ENCODE data around the gene HOXB8.
A peak's percentile ranks its signal among the peaks of the same experiment; 100 is the strongest.

HOXB8 gene

GRCh38 chr17:48596000-48596734 is 18.9 kb downstream of the HOXB8 start:
- no peaks in the 10 kb centered on the region for H4K20me1 ChIP-seq (ENCODE audit: insufficient read depth, low read length)
- no peak for TF ChIP-seq EZH2 (optimal IDR thresholded peaks at IDR 0.05; ENCODE audit: low read depth, low read length)
- TF ChIP-seq CTCF (IDR thresholded peaks at IDR 0.05; ENCODE audit: low read length) = no peak
- TF ChIP-seq EZH2phosphoT487 (IDR thresholded peaks at IDR 0.05; ENCODE audit: low read length) = no peak
- no peaks in the 10 kb centered on the region for H3K9me3 ChIP-seq (replicated peaks; ENCODE audit: insufficient read depth, low read length)
- no peaks in the 10 kb centered on the region for H3F3A ChIP-seq (ENCODE audit: insufficient read depth, low read length)
- H3K4me2 ChIP-seq (ENCODE audit: low read depth, low read length) = peak overlapping the region; percentile 95
- H3K27me3 ChIP-seq (replicated peaks; ENCODE audit: insufficient read depth, low read length) = peaks cover 68% of the 10 kb centered on the region
- H3K9ac ChIP-seq (ENCODE audit: low read length) = no peak overlapping the region
- DNase-seq = no peak
- H3K27ac ChIP-seq (ENCODE audit: low read length) = no peak overlapping the region
- H3K9me2 ChIP-seq (replicated peaks; ENCODE audit: insufficient read depth, low read length) = no peaks in the 10 kb centered on the region
- peak overlapping the region; percentile 51 for H3K4me3 ChIP-seq (ENCODE audit: low read length)
- H3K4me1 ChIP-seq (ENCODE audit: low read length) = no peaks in the 10 kb centered on the region
- H3K36me3 ChIP-seq (replicated peaks; ENCODE audit: insufficient read depth, low read length) = no peaks in the 10 kb centered on the region
- H2AFZ ChIP-seq (ENCODE audit: low read length) = peak overlapping the region; percentile 70
- no peaks in the 10 kb centered on the region for H3K79me2 ChIP-seq (ENCODE audit: low read length)

GRCh38 chr17:48595278-48595999 is 19.7 kb downstream of the HOXB8 start:
- TF ChIP-seq CTCF (IDR thresholded peaks at IDR 0.05; ENCODE audit: low read length) (no peak), EZH2 (optimal IDR thresholded peaks at IDR 0.05; ENCODE audit: low read depth, low read length) (no peak), EZH2phosphoT487 (IDR thresholded peaks at IDR 0.05; ENCODE audit: low read length) (no peak)
- H3K4me1 ChIP-seq (ENCODE audit: low read length) = no peaks in the 10 kb centered on the region
- H3K9me2 ChIP-seq (replicated peaks; ENCODE audit: insufficient read depth, low read length) = no peaks in the 10 kb centered on the region
- H3K4me3 ChIP-seq (ENCODE audit: low read length) = no peak overlapping the region
- no peak for DNase-seq
- H3K27me3 ChIP-seq (replicated peaks; ENCODE audit: insufficient read depth, low read length) = peaks cover 61% of the 10 kb centered on the region
- no peak overlapping the region for H3K27ac ChIP-seq (ENCODE audit: low read length)
- no peaks in the 10 kb centered on the region for H3F3A ChIP-seq (ENCODE audit: insufficient read depth, low read length)
- no peak overlapping the region for H3K9ac ChIP-seq (ENCODE audit: low read length)
- H4K20me1 ChIP-seq (ENCODE audit: insufficient read depth, low read length) = no peaks in the 10 kb centered on the region
- H3K79me2 ChIP-seq (ENCODE audit: low read length) = no peaks in the 10 kb centered on the region
- no peaks in the 10 kb centered on the region for H3K9me3 ChIP-seq (replicated peaks; ENCODE audit: insufficient read depth, low read length)
- no peak overlapping the region for H2AFZ ChIP-seq (ENCODE audit: low read length)
- peak overlapping the region; percentile 95; the same call in 1 of the 2 replicates for H3K4me2 ChIP-seq (ENCODE audit: low read depth, low read length)
- H3K36me3 ChIP-seq (replicated peaks; ENCODE audit: insufficient read depth, low read length) = no peaks in the 10 kb centered on the region

GRCh38 chr17:48594538-48595277 is 20.4 kb downstream of the HOXB8 start:
- H2AFZ ChIP-seq (ENCODE audit: low read length) = no peak overlapping the region
- no peak overlapping the region for H3K27ac ChIP-seq (ENCODE audit: low read length)
- H3K9me2 ChIP-seq (replicated peaks; ENCODE audit: insufficient read depth, low read length) = no peaks in the 10 kb centered on the region
- no peaks in the 10 kb centered on the region for H3K79me2 ChIP-seq (ENCODE audit: low read length)
- H3K9ac ChIP-seq (ENCODE audit: low read length) = no peak overlapping the region
- H3K4me2 ChIP-seq (ENCODE audit: low read depth, low read length) = no peak overlapping the region
- no peaks in the 10 kb centered on the region for H3F3A ChIP-seq (ENCODE audit: insufficient read depth, low read length)
- no peaks in the 10 kb centered on the region for H3K4me1 ChIP-seq (ENCODE audit: low read length)
- H3K27me3 ChIP-seq (replicated peaks; ENCODE audit: insufficient read depth, low read length) = peaks cover 53% of the 10 kb centered on the region
- TF ChIP-seq EZH2phosphoT487 (IDR thresholded peaks at IDR 0.05; ENCODE audit: low read length) (no peak), CTCF (IDR thresholded peaks at IDR 0.05; ENCODE audit: low read length) (no peak), EZH2 (optimal IDR thresholded peaks at IDR 0.05; ENCODE audit: low read depth, low read length) (no peak)
- no peaks in the 10 kb centered on the region for H3K36me3 ChIP-seq (replicated peaks; ENCODE audit: insufficient read depth, low read length)
- H3K4me3 ChIP-seq (ENCODE audit: low read length) = no peak overlapping the region
- no peak for DNase-seq
- H3K9me3 ChIP-seq (replicated peaks; ENCODE audit: insufficient read depth, low read length) = no peaks in the 10 kb centered on the region
- no peaks in the 10 kb centered on the region for H4K20me1 ChIP-seq (ENCODE audit: insufficient read depth, low read length)
